Measurements from ENCODE around the gene LRFN2.

The LRFN2 gene

GRCh38 chr6:40358473-40359460, 228.4 kb downstream of the LRFN2 start:
- TF ChIP-seq CTCF (IDR thresholded peaks at IDR 0.05; ENCODE audit: low read depth, low read length), result no peak
- in situ Hi-C loops (cut with HindIII; ENCODE audit: low sequenced_read_pairs), result no loop called here
- DNase-seq (ENCODE audit: low read depth, low spot score), result no peak

GRCh38 chr6:40356242-40356910, 230.8 kb downstream of the LRFN2 start:
- peak; percentile 11 for DNase-seq (ENCODE audit: low read depth, low spot score)
- in situ Hi-C loops (cut with HindIII; ENCODE audit: low sequenced_read_pairs), result no loop called here

More at GRCh38 chr6:40358473-40359460, 228.4 kb downstream of the LRFN2 start:
- H3K4me3 ChIP-seq (ENCODE audit: low read depth, low read length), result no peak overlapping the region

GRCh38 chr6:40355532-40355931, 231.6 kb downstream of the LRFN2 start:
- TF ChIP-seq CTCF (IDR thresholded peaks at IDR 0.05; ENCODE audit: low read depth, low read length), result no peak
- no peak for DNase-seq (ENCODE audit: low read depth, low spot score)
- in situ Hi-C loops (cut with HindIII; ENCODE audit: low sequenced_read_pairs), result no loop called here
- H3K4me3 ChIP-seq (ENCODE audit: low read depth, low read length), result no peak overlapping the region

More at GRCh38 chr6:40356242-40356910, 230.8 kb downstream of the LRFN2 start:
- no peak for TF ChIP-seq CTCF (IDR thresholded peaks at IDR 0.05; ENCODE audit: low read depth, low read length)
- no peak overlapping the region for H3K4me3 ChIP-seq (ENCODE audit: low read depth, low read length)

GRCh38 chr6:40355066-40355465, 232.1 kb downstream of the LRFN2 start:
- H3K4me3 ChIP-seq (ENCODE audit: low read depth, low read length), result no peak overlapping the region
- no peak for TF ChIP-seq CTCF (IDR thresholded peaks at IDR 0.05; ENCODE audit: low read depth, low read length)
- DNase-seq (ENCODE audit: low read depth, low spot score), result no peak
- in situ Hi-C loops (cut with HindIII; ENCODE audit: low sequenced_read_pairs), result no loop called here

- H3K4me3 ChIP-seq (ENCODE audit: low read depth, low read length), result no peak overlapping the region
- no peak for TF ChIP-seq CTCF (IDR thresholded peaks at IDR 0.05; ENCODE audit: low read depth, low read length)
- no peak for DNase-seq (ENCODE audit: low read depth, low spot score)
- in situ Hi-C loops (cut with HindIII; ENCODE audit: low sequenced_read_pairs), result no loop called here
Observed at GRCh38 chr6:40353967-40354452, 233.2 kb downstream of the LRFN2 start.

- no peak for TF ChIP-seq CTCF (IDR thresholded peaks at IDR 0.05; ENCODE audit: low read depth, low read length)
- H3K4me3 ChIP-seq (ENCODE audit: low read depth, low read length), result no peak overlapping the region
- no peak for DNase-seq (ENCODE audit: low read depth, low spot score)
- in situ Hi-C loops (cut with HindIII; ENCODE audit: low sequenced_read_pairs), result no loop called here
Observed at GRCh38 chr6:40353197-40353966, 233.8 kb downstream of the LRFN2 start.

Data from astrocyte of the spinal cord (primary cell).